ENCODE data around the gene KMT2A. TPM values are rescaled to one million over a fixed set of nuclear protein-coding genes. Genes with fewer than 3 reads are reported as not detected.

The KMT2A gene
- total RNA-seq, 1 experiment from 2014 or later, result 62.0 TPM

GRCh38 chr11:118569670-118570069, 133.4 kb downstream of the KMT2A start:
- TF ChIP-seq CTCF (conservative IDR thresholded peaks at IDR 0.05), result no peak
- Histone ChIP-seq H3K27ac (ENCODE audit: insufficient read length, low read depth, low read length) (no peak overlapping the region), H3K23ac (ENCODE audit: insufficient read length, low read depth, low read length) (no peak overlapping the region), H3K23me2 (ENCODE audit: insufficient read length, low read depth, low read length, poor library complexity, severe bottlenecking) (peaks cover 7% of the 10 kb centered on the region), H2BK120ac (ENCODE audit: low read depth, low read length, poor library complexity, severe bottlenecking) (no peak overlapping the region), H3K9me3 (ENCODE audit: control insufficient read depth, low read depth, low read length) (no peaks in the 10 kb centered on the region), H3K4ac (ENCODE audit: low read depth, low read length) (no peak overlapping the region), H2BK12ac (ENCODE audit: insufficient read length, low read depth, low read length) (no peak overlapping the region), H2BK20ac (ENCODE audit: low read depth, low read length, poor library complexity, severe bottlenecking) (no peak overlapping the region), H3K79me2 (ENCODE audit: insufficient read depth, low read length) (peaks cover 16% of the 10 kb centered on the region; the same call in 1 of the 2 replicates), H3K27me3 (ENCODE audit: insufficient read depth, low read length) (no peaks in the 10 kb centered on the region), H3K4me2 (ENCODE audit: insufficient read depth, insufficient read length, low read length) (no peak overlapping the region), H3K18ac (ENCODE audit: insufficient read length, low read depth, low read length) (no peak overlapping the region), H4K20me1 (ENCODE audit: control insufficient read depth, insufficient read depth, insufficient read length) (no peaks in the 10 kb centered on the region), H3K9ac (ENCODE audit: extremely low read depth, insufficient read length, low read length) (no peak overlapping the region), H4K8ac (replicated peaks; ENCODE audit: insufficient read length, low read depth, low read length) (no peak overlapping the region), H2AFZ (ENCODE audit: low read length) (no peak overlapping the region), H4K5ac (ENCODE audit: insufficient read length, low read depth, low read length) (no peak overlapping the region), H3K14ac (ENCODE audit: insufficient read depth, low read length) (no peak overlapping the region), H3K56ac (ENCODE audit: insufficient read length, low read depth, low read length) (no peak overlapping the region), H3T11ph (ENCODE audit: low read length) (no peak overlapping the region), H2AK5ac (ENCODE audit: insufficient read length, low read length) (no peak overlapping the region), H3K4me1 (ENCODE audit: insufficient read depth, low read length) (no peaks in the 10 kb centered on the region), H2BK5ac (ENCODE audit: insufficient read length, low read length) (no peak overlapping the region), H2BK15ac (ENCODE audit: low read depth, low read length) (no peak overlapping the region), H3K79me1 (ENCODE audit: insufficient read depth, low read depth, low read length, poor library complexity, severe bottlenecking) (peaks cover 5% of the 10 kb centered on the region), H4K91ac (ENCODE audit: insufficient read length, low read depth, low read length) (no peak overlapping the region)
- Mint-ChIP-seq H3K27ac (no peak overlapping the region), H3K4me3 (no peak overlapping the region), H3K27me3 (ENCODE audit: low read depth) (peaks cover 2% of the 10 kb centered on the region), H3K4me1 (peaks cover 18% of the 10 kb centered on the region in 2 experiments), H3K9me3 (no peaks in the 10 kb centered on the region; a peak in 2 of 5 replicates), H3K36me3 (ENCODE audit: insufficient read depth in 1 of 3, low read depth in 3 of 3) (peaks cover 0 to 3% (median 0%) of the 10 kb centered on the region in 3 experiments; a peak in 1 of 7 replicates)
- DNase-seq, result no peak
- no CpG with 5 or more reads among the region's 2 CpGs for WGBS (ENCODE audit: extremely low coverage, insufficient read length, low lambda C conversion rate)
